Left renal cortex interstitium (tissue), 4 donors: Measurements from ENCODE around the gene CD207. TPM values are rescaled to one million over a fixed set of nuclear protein-coding genes. Genes with fewer than 3 reads are reported as not detected.
"Not testable (repeated sequence)": the region's sequence is repeated elsewhere in the genome, so short reads cannot be mapped to it uniquely, and the experiment has no call there.

Experiments used
- DNase-seq, 4 donors: peaks; one replicate each; pipeline ENCODE4 v3.0.0-alpha.2; 2013; ENCODE audit warnings: low read depth in 4 of 4, low spot score in 2 of 4, missing footprints in 1 of 4
- polyA plus RNA-seq, 4 donors: library from polyadenylated mRNA; unstranded; fragments of 120-200 nt; gene quantifications; one replicate each; pipeline ENCODE4 v1.2.1, GENCODE V29; 2013; ENCODE audit not compliant: insufficient read length in 4 of 4

CD207 gene
- polyA plus RNA-seq, 4 donors = 0.06 to 0.08 TPM; not detected in 2

GRCh38 chr2:70829916-70830315 is 5.7 kb downstream of the CD207 start:
- DNase-seq = no peak

GRCh38 chr2:70828914-70829824 is 6.4 kb downstream of the CD207 start:
- DNase-seq = no peak

GRCh38 chr2:70828115-70828514 is 7.5 kb downstream of the CD207 start:
- DNase-seq = no peak

- no peak for DNase-seq
These were observed 8.2 kb downstream of the CD207 start for GRCh38 chr2:70827388-70827787.

- DNase-seq = no peak
These were observed 8.8 kb downstream of the CD207 start for GRCh38 chr2:70826696-70827350.

GRCh38 chr2:70823249-70823648 is 12.4 kb downstream of the CD207 start:
- no peak for DNase-seq

- DNase-seq = no peak
These were observed 12.8 kb downstream of the CD207 start for GRCh38 chr2:70822843-70823242.

GRCh38 chr2:70820499-70820898 is 15.1 kb downstream of the CD207 start, which contains the start of gene CLEC4F:
Gene CLEC4F, minus strand, starts transcription at chr2:70820599. Its CDS starts 76 bp downstream, at chr2:70820523.
- DNase-seq = no peak

GRCh38 chr2:70817284-70817954 is 18.2 kb downstream of the CD207 start:
- DNase-seq = no peak

- no peak for DNase-seq
These were observed 18.9 kb downstream of the CD207 start for GRCh38 chr2:70816726-70817125.

- no peak for DNase-seq
These were observed 26.3 kb downstream of the CD207 start for GRCh38 chr2:70808983-70809958.

- DNase-seq = no peak
These were observed 27.8 kb downstream of the CD207 start for GRCh38 chr2:70807828-70808118.

- no peak for DNase-seq
These were observed 28.4 kb downstream of the CD207 start for GRCh38 chr2:70807102-70807827.

- DNase-seq = no peak
These were observed 29.0 kb downstream of the CD207 start for GRCh38 chr2:70806620-70807019.

GRCh38 chr2:70806013-70806412 is 29.6 kb downstream of the CD207 start:
- no peak for DNase-seq

GRCh38 chr2:70801607-70802263 is 33.9 kb downstream of the CD207 start:
- no peak for DNase-seq

- no peak for DNase-seq
These were observed 35.9 kb downstream of the CD207 start for GRCh38 chr2:70799706-70800105.

GRCh38 chr2:70797996-70798395 is 37.6 kb downstream of the CD207 start:
- DNase-seq = not testable (repeated sequence)

- no peak for DNase-seq
These were observed 38.1 kb downstream of the CD207 start for GRCh38 chr2:70797506-70797905.
